Ascending aorta (tissue), 2 donors: ENCODE measurements around the gene STEAP4. TPM values are rescaled to one million over a fixed set of nuclear protein-coding genes. Genes with fewer than 3 reads are reported as not detected.
"Not testable (repeated sequence)": the region's sequence is repeated elsewhere in the genome, so short reads cannot be mapped to it uniquely, and the experiment has no call there.

Experiments
- DNase-seq, 2 donors: peaks; one replicate each; pipeline ENCODE4 v3.0.0-alpha.2; 2019; ENCODE audit warnings: low spot score in 2 of 2
- H3K27ac ChIP-seq, 2 donors: fragments of 200-600 bp; sonication (generic); one replicate each; pipeline ENCODE4 v1.5.1; 2016 to 2017; ENCODE audit warnings: mild to moderate bottlenecking in 1 of 2
- H3K27me3 ChIP-seq: fragments of 200-600 bp; sonication (generic); one replicate; pipeline ENCODE4 v1.5.1; 2017
- H3K36me3 ChIP-seq, 2 donors: fragments of 200-600 bp; sonication (generic); one replicate each; pipeline ENCODE4 v1.5.1; 2016
- H3K4me1 ChIP-seq, 2 donors: fragments of 200-600 bp; sonication (generic); one replicate each; pipeline ENCODE4 v1.5.1; 2016 to 2017; ENCODE audit warnings: mild to moderate bottlenecking in 1 of 2
- H3K4me3 ChIP-seq, 2 donors: fragments of 200-600 bp; sonication (generic); one replicate each; pipeline ENCODE4 v1.5.1; 2016 to 2017; ENCODE audit warnings: mild to moderate bottlenecking in 1 of 2
- H3K9me3 ChIP-seq, 2 donors: fragments of 200-600 bp; sonication (generic); one replicate each; pipeline ENCODE4 v1.5.1; 2016
- intact Hi-C: fragments of 100-400 bp; cut with DNase I; formaldehyde crosslinking; loops from one replicate; pipeline ENCODE4 v1.15.1; 2023
- total RNA-seq: library from RNA; depleted of rRNA; stranded (reverse); fragments of >200 nt; gene quantifications from one replicate; pipeline ENCODE4 v1.1.0, GENCODE V29; 2016
- TF ChIP-seq, protein P1 (sequence below), 3 experiments: fragments of 200-600 bp in 2 of 3; fragments of 450-650 bp in 1 of 3; sonication (generic) in 2 of 3; IDR thresholded peaks; one replicate each; pipeline ENCODE4 v1.5.1; 2016 to 2019; ENCODE audit warnings: antibody characterized with exemption in 3 of 3, mild to moderate bottlenecking in 1 of 3, moderate library complexity in 1 of 3

STEAP4 gene
- total RNA-seq, 1 donor from 2014 or later: 211 TPM

DNA sequence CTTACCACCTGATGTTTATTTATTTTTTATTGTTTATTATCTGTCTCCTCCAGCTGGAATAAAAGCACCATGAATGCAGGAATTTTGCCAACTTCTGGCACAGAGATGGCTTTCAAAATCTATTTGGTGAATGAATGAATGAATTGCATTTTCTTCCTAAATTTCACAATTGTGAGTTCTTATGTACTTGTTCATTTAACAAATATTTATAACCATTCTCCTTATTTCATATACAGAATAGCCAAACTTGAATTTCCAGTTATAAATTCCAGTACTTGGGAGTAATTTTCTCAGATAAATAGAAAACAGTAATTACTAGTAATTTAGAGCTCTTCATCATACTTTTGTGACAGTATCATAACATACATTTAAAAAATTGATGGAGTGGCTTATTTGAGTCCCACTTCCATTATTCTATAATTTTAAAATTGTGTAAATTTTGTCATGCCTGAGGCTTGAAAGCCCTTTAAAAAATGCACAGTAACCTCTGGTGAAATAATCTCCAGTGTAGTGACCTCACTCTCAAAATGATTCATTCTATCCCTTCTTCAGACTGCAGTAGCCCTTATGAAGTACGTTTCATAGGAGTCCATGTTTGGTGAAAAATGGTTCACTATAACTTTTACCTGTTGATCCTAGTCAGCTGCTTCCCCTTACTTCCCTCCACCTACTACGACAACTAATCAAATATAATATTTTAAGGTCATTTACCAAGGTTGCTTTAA, 46.9 kb downstream of the STEAP4 start:
- H3K27ac ChIP-seq: no peak overlapping the region
- DNase-seq: no peak
- H3K36me3 ChIP-seq: no peaks in the 10 kb centered on the region
- H3K9me3 ChIP-seq: no peaks in the 10 kb centered on the region
- no peak overlapping the region for H3K4me3 ChIP-seq
- TF ChIP-seq, protein P1, sequence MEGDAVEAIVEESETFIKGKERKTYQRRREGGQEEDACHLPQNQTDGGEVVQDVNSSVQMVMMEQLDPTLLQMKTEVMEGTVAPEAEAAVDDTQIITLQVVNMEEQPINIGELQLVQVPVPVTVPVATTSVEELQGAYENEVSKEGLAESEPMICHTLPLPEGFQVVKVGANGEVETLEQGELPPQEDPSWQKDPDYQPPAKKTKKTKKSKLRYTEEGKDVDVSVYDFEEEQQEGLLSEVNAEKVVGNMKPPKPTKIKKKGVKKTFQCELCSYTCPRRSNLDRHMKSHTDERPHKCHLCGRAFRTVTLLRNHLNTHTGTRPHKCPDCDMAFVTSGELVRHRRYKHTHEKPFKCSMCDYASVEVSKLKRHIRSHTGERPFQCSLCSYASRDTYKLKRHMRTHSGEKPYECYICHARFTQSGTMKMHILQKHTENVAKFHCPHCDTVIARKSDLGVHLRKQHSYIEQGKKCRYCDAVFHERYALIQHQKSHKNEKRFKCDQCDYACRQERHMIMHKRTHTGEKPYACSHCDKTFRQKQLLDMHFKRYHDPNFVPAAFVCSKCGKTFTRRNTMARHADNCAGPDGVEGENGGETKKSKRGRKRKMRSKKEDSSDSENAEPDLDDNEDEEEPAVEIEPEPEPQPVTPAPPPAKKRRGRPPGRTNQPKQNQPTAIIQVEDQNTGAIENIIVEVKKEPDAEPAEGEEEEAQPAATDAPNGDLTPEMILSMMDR (IDR thresholded peaks at IDR 0.05): no peak
- H3K27me3 ChIP-seq: no peaks in the 10 kb centered on the region
- H3K4me1 ChIP-seq: no peaks in the 10 kb centered on the region
- intact Hi-C loops: no loop called here

DNA sequence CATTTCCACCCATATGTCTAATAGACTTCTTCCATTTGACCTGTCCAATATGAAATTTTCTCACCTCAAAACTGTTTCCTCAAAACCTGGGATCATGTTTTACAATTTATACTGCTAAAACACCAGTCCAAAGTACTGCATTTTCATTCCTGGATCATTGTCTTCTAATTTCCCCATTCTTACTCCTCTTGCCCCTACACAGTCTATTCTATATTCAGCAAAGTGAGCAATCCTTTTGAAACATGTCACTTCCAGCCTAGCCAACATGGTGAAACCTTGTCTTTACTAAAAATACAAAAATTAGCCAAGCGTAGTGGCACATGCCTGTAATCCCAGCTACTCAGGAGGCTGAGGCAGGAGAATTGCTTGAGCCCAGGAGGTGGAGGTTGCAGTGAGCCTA, 48.4 kb downstream of the STEAP4 start:
- H3K36me3 ChIP-seq, H3K4me3 ChIP-seq, DNase-seq, H3K27ac ChIP-seq, H3K4me1 ChIP-seq, intact Hi-C loops, H3K27me3 ChIP-seq: not testable (repeated sequence)
- H3K9me3 ChIP-seq: peaks cover 0 to 15% of the 10 kb centered on the region in 2 donors

DNA sequence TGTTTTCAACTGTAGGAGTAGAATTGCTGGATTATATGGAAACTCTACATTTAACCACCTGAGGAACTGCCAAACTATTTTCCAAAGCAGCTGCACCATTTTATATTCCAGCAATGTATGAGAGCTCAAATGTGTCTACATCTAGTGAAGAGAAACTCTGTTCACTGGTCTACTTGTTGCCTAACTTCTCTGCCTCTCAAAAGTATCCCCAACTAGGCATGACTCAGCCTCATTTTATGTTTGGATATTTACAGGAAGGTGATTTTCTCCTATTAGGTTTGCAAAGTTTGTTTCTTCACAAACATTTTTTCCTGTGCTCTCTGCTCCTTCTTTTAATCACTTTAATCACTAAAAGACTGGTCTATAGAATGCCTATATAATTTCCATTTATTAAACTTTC, 49.8 kb downstream of the STEAP4 start:
- H3K27ac ChIP-seq: no peak overlapping the region
- intact Hi-C loops: no loop called here
- no peaks in the 10 kb centered on the region for H3K36me3 ChIP-seq
- H3K9me3 ChIP-seq: peaks cover 0 to 25% of the 10 kb centered on the region in 2 donors
- H3K4me1 ChIP-seq: no peaks in the 10 kb centered on the region
- TF ChIP-seq, protein P1 (IDR thresholded peaks at IDR 0.05): no peak
- no peak overlapping the region for H3K4me3 ChIP-seq
- no peak for DNase-seq
- H3K27me3 ChIP-seq: no peaks in the 10 kb centered on the region

DNA sequence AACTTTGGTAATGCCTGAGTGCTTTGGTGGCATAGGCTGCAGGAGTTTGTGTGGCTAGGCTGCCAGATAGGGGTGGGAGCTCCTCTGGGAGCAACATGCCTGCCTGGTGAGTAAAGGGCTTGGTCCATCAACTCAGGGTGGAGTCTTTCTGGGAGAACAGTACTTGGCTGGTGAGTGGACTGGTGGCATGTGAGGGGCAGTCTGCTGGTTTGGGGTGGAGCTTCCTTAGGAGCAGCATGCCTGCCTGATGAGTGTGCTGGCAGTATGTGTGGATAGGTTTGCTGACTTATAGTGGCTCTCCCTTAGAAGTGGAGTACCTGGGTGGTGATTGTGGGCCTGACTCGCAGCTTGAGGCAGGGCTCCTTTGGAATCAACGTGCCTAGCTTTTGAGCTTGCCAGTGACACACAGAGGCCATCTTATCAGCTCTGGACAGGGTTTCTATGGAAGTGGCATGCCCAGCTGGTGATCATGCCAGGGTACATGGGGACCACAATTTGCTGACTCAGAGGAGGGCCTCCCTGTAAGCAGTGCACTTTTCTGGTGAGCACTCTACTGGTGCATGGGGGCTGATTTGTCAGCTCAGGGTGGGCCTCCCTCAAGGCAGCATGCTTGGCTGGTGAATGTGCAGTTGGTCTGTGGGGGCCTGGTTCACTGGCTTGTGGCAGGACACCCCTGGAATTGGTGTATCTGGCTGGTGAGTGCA, 51.8 kb downstream of the STEAP4 start:
- H3K27me3 ChIP-seq: no peaks in the 10 kb centered on the region
- H3K4me3 ChIP-seq: no peak overlapping the region
- intact Hi-C loops: no loop called here
- DNase-seq: no peak
- no peak overlapping the region for H3K27ac ChIP-seq
- no peaks in the 10 kb centered on the region for H3K4me1 ChIP-seq
- no peaks in the 10 kb centered on the region for H3K36me3 ChIP-seq
- H3K9me3 ChIP-seq: peaks cover 0 to 25% of the 10 kb centered on the region in 2 donors
- TF ChIP-seq, protein P1 (IDR thresholded peaks at IDR 0.05): no peak

DNA sequence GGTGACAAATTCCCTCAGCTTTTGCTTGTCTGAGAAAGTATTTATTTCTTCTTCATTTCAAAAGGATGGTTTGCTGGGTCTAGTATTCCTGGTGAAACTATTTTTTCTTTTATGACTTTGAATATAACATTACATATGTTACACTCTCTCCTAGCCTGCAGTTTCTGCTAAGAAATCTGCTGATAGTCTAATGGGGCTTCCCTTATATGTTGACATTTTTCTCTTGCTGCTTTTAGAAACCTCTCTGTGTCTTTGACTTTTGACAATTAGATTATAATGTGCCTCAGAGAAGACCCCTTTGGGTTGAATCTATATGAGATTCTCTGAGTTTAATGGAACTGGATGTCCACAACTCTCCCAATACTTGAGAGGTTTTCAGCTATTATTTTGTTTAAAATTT, 53.1 kb downstream of the STEAP4 start:
- Histone ChIP-seq H3K9me3 (peaks cover 0 to 25% of the 10 kb centered on the region in 2 donors), H3K27me3 (no peaks in the 10 kb centered on the region), H3K27ac (no peak overlapping the region), H3K4me1 (no peaks in the 10 kb centered on the region), H3K36me3 (no peaks in the 10 kb centered on the region), H3K4me3 (no peak overlapping the region)
- DNase-seq: no peak
- TF ChIP-seq, protein P1 (IDR thresholded peaks at IDR 0.05): no peak
- intact Hi-C loops: no loop called here

DNA sequence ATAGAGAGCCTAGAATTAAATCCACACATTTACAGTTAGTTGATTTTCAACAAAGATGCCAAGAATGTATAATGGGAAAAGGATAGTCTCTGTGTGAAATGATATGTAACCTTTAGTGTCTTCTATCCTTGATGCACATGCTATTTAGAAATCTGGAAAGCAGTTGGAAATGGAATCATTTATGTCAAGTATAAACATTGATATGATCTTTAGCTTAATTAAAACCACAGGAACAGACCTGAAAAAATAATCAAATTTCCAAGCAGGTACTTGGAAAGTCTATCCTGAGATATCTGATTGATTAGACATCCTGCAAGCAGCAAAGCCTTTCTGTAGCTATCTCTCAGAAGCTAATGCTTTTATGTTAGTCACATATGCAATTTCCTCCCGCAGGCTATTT, 62.4 kb downstream of the STEAP4 start:
- intact Hi-C loops: loop anchor here (5.0 kb wide), 1 partner anchor 113 kb away; no protein-coding TSS in a partner anchor

More for the DNA sequence above, 62.4 kb downstream of the STEAP4 start:
- Histone ChIP-seq H3K4me3 (no peak overlapping the region), H3K27ac (no peak overlapping the region), H3K9me3 (no peaks in the 10 kb centered on the region), H3K4me1 (no peaks in the 10 kb centered on the region), H3K27me3 (no peaks in the 10 kb centered on the region), H3K36me3 (no peaks in the 10 kb centered on the region)
- DNase-seq: no peak
- TF ChIP-seq, protein P1 (IDR thresholded peaks at IDR 0.05): no peak
